SK-N-SH (cell line): ENCODE measurements around the gene CHGA.

Source experiments
- CTCF ChIP-seq: fragments of 200-600 bp; sonication (generic); IDR thresholded peaks from 2 replicates; pipeline ENCODE4 v1.6.1; 2017; ENCODE audit warnings: antibody characterized with exemption, mild to moderate bottlenecking, moderate library complexity
- EP300 ChIP-seq, 2 experiments: IDR thresholded peaks; 2 replicates each; pipeline versions ENCODE4 v1.4.0 to v1.6.1; 2012; ENCODE audit warnings: borderline replicate concordance in 1 of 2, low read depth in 1 of 2, low read length in 1 of 2
- GATA2 ChIP-seq: sonication (generic); formaldehyde crosslinking; IDR thresholded peaks from 2 replicates; pipeline ENCODE4 v1.5.0; 2020; ENCODE audit warnings: mild to moderate bottlenecking, missing genetic modification reagents
- JUND ChIP-seq: IDR thresholded peaks from 2 replicates; pipeline ENCODE4 v1.4.0; 2012
- MEF2A ChIP-seq: IDR thresholded peaks from 2 replicates; pipeline ENCODE4 v1.4.0; 2012; ENCODE audit warnings: low read depth, borderline replicate concordance
- NFIC ChIP-seq: IDR thresholded peaks from 2 replicates; pipeline ENCODE4 v1.4.0; 2012; ENCODE audit warnings: borderline replicate concordance
- NRF1 ChIP-seq: IDR thresholded peaks from 2 replicates; pipeline ENCODE4 v1.6.1; 2012; ENCODE audit warnings: low read depth, mild to moderate bottlenecking, low read length
- PBX3 ChIP-seq: IDR thresholded peaks from 2 replicates; pipeline ENCODE4; 2012
- POLR2AphosphoS5 ChIP-seq: IDR thresholded peaks from 2 replicates; pipeline ENCODE4 v1.6.1; 2012; ENCODE audit warnings: low read depth, low read length
- RAD21 ChIP-seq: IDR thresholded peaks from 2 replicates; pipeline ENCODE4 v1.6.1; 2012; ENCODE audit warnings: mild to moderate bottlenecking, low read length
- RXRA ChIP-seq: IDR thresholded peaks from 2 replicates; pipeline ENCODE4 v1.4.0; 2012; ENCODE audit warnings: low read depth, mild to moderate bottlenecking, borderline replicate concordance
- SMC3 ChIP-seq: IDR thresholded peaks from 2 replicates; pipeline ENCODE4 v1.6.1; 2012; ENCODE audit warnings: low read depth, low read length, improper control_type of control experiment
- USF2 ChIP-seq: fragments of 150-350 bp; IDR thresholded peaks from 2 replicates; pipeline ENCODE4 v1.6.1; 2017; ENCODE audit warnings: antibody characterized with exemption, low read length, low read depth, borderline replicate concordance
- YY1 ChIP-seq: IDR thresholded peaks from 2 replicates; pipeline ENCODE4 v1.4.0; 2012; ENCODE audit warnings: low read depth, mild to moderate bottlenecking

DNA sequence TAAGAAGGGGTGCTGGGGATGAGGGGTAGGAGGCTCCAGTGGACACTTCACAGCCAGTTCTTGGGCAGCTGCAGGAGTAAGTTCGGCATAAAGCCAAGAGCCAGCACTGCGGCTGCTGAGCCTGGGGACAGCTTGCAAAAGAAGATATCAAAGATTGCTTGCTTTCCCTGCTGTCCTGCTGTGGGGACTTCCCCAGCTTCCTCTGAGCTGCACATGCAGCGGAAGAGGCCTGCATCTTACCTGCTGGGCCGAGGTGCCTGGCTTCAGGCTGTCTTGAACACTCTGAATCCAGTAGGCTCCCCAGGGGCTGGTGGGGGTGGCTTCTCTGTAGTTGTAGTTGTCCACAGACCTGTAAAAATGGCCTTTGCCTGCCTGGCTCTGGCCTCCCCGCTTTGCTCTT is 1.3 kb downstream of the CHGA start:
- TF ChIP-seq CTCF: no peak
- no peak for TF ChIP-seq EP300 (IDR thresholded peaks at IDR 0.05; ENCODE audit: borderline replicate concordance in 1 of 2, low read depth in 1 of 2, low read length in 1 of 2)
- TF ChIP-seq SMC3: no peak
- TF ChIP-seq NRF1: no peak
- TF ChIP-seq POLR2AphosphoS5: no peak
- TF ChIP-seq RXRA: no peak
- TF ChIP-seq RAD21: no peak
- no peak for TF ChIP-seq MEF2A
- TF ChIP-seq JUND: no peak
- no peak for TF ChIP-seq USF2
- no peak for TF ChIP-seq YY1
- TF ChIP-seq NFIC: no peak
- TF ChIP-seq GATA2: no peak
- no peak for TF ChIP-seq PBX3
